GM23248 (cell line): Measurements from ENCODE around the gene HAPLN2.

Experiments used
- EZH2 ChIP-seq: fragments of 200-600 bp; sonication (generic); IDR thresholded peaks from 2 replicates; pipeline ENCODE4 v1.6.1; 2018; ENCODE audit warnings: antibody characterized with exemption, mild to moderate bottlenecking; ENCODE audit not compliant: insufficient read depth, poor library complexity, severe bottlenecking
- EZH2phosphoT487 ChIP-seq: fragments of 200-600 bp; sonication (generic); IDR thresholded peaks from 2 replicates; pipeline ENCODE4 v1.6.1; 2018; ENCODE audit warnings: antibody characterized with exemption, moderate library complexity, mild to moderate bottlenecking, low read depth; ENCODE audit not compliant: insufficient read depth

- TF ChIP-seq EZH2phosphoT487 (no peak), EZH2 (no peak)
These were observed 48.9 kb downstream of the HAPLN2 start for GRCh38 chr1:156667968-156668709.
